HG03565 (cell line): ENCODE measurements around the gene ACADS.

ENCODE experiments used
- ATAC-seq: cut with Tn5 transposase; IDR thresholded peaks from one replicate; pipeline ENCODE4 v1.9.1; 2021; ENCODE audit warnings: mild to moderate bottlenecking, moderate library complexity; ENCODE audit not compliant: unreplicated experiment

ACADS gene

GRCh38 chr12:120699553-120699952 is 26.1 kb upstream of the ACADS start:
- ATAC-seq, result no peak

- no peak for ATAC-seq
These were observed 24.7 kb upstream of the ACADS start for GRCh38 chr12:120700886-120701285.

- ATAC-seq, result no peak
These were observed 23.0 kb upstream of the ACADS start for GRCh38 chr12:120702637-120703036.

- ATAC-seq, result no peak
These were observed 22.2 kb upstream of the ACADS start for GRCh38 chr12:120703311-120703942.

- no peak for ATAC-seq
These were observed 20.0 kb upstream of the ACADS start for GRCh38 chr12:120705618-120706017.

- ATAC-seq, result no peak
These were observed 19.6 kb upstream of the ACADS start for GRCh38 chr12:120706029-120706428.

GRCh38 chr12:120708651-120709050 is 17.0 kb upstream of the ACADS start:
- ATAC-seq, result no peak

GRCh38 chr12:120710031-120710804 is 15.4 kb upstream of the ACADS start, which contains the start of gene UNC119B:
TSS of gene UNC119B (plus strand) at chr12:120710458. CDS start at chr12:120710475, 17 bp downstream.
- ATAC-seq, result peak; percentile 45

GRCh38 chr12:120710805-120711296 is 14.8 kb upstream of the ACADS start:
- peak; percentile 19 for ATAC-seq

GRCh38 chr12:120711411-120711810 is 14.2 kb upstream of the ACADS start:
- ATAC-seq, result no peak

GRCh38 chr12:120712610-120713009 is 13.0 kb upstream of the ACADS start:
- no peak for ATAC-seq

GRCh38 chr12:120713861-120714482 is 11.7 kb upstream of the ACADS start:
- no peak for ATAC-seq

- no peak for ATAC-seq
These were observed 7.6 kb upstream of the ACADS start for GRCh38 chr12:120718055-120718454.

- no peak for ATAC-seq
These were observed 6.6 kb upstream of the ACADS start for GRCh38 chr12:120719072-120719471.

- ATAC-seq, result no peak
These were observed 6.0 kb upstream of the ACADS start for GRCh38 chr12:120719496-120720233.

GRCh38 chr12:120720234-120720986 is 5.2 kb upstream of the ACADS start:
- no peak for ATAC-seq

- no peak for ATAC-seq
These were observed 4.4 kb upstream of the ACADS start for GRCh38 chr12:120720987-120721801.

- ATAC-seq, result no peak
These were observed 3.8 kb upstream of the ACADS start for GRCh38 chr12:120721866-120722265.

GRCh38 chr12:120722784-120723183 is 2.8 kb upstream of the ACADS start:
- no peak for ATAC-seq
